Caco-2 (cell line): ENCODE data around the gene GSTA1. TPM values are rescaled to one million over a fixed set of nuclear protein-coding genes. Genes with fewer than 3 reads are reported as not detected.
"Not testable (repeated sequence)": the region's sequence is repeated elsewhere in the genome, so short reads cannot be mapped to it uniquely, and the experiment has no call there.

Source experiments
- BruUV-seq: library from RNA; stranded (reverse); fragments of 400-500 nt; replicated peaks from 2 replicates; lab custom pipeline; 2021; lab: Mats Ljungman, UMichigan
- CTCF ChIA-PET: fragments of 300-600 bp; sonication (Branson Sonifier 250); formaldehyde crosslinking; loops from one replicate; lab custom pipeline; 2022; ENCODE audit warnings: antibody characterized with exemption; lab: Charles Lee
- POLR2A ChIA-PET: fragments of 300-600 bp; sonication (Branson Sonifier 250); formaldehyde crosslinking; loops from one replicate; lab custom pipeline; 2022; ENCODE audit warnings: antibody characterized with exemption; lab: Charles Lee
- DNase-seq, 2 experiments: peaks; one replicate each; pipeline versions ENCODE4 v3.0.0 to v3.0.0-alpha.2; 2020 to 2022
- H3K27me3 ChIP-seq: replicated peaks from 2 replicates; pipeline ENCODE4 v1.6.0; 2011; ENCODE audit warnings: low read length; ENCODE audit not compliant: control insufficient read depth, insufficient read depth
- H3K36me3 ChIP-seq: 2 replicates; pipeline ENCODE4 v1.5.1; 2011; ENCODE audit warnings: low read length; ENCODE audit not compliant: control insufficient read depth, insufficient read depth
- H3K4me1 ChIP-seq: fragments of 250-450 bp; sonication (Bioruptor Pico); 2 replicates; pipeline ENCODE4 v1.5.1; 2020; ENCODE audit warnings: mild to moderate bottlenecking
- H3K4me3 ChIP-seq: 2 replicates; pipeline ENCODE4 v1.5.1; 2011; ENCODE audit warnings: low read depth, mild to moderate bottlenecking, control low read depth, low read length
- H3K9me3 ChIP-seq: fragments of 250-450 bp; sonication (Bioruptor Pico); 2 replicates; pipeline ENCODE4 v1.5.1; 2020; ENCODE audit warnings: mild to moderate bottlenecking, moderate library complexity
- H3K27ac Mint-ChIP-seq: one replicate; pipeline ENCODE4 v1.8.0; 2022; ENCODE audit warnings: mixed read lengths; ENCODE audit not compliant: unreplicated experiment
- H3K27me3 Mint-ChIP-seq: one replicate; pipeline ENCODE4 v1.8.0; 2022; ENCODE audit warnings: mixed read lengths; ENCODE audit not compliant: insufficient read depth, unreplicated experiment
- H3K36me3 Mint-ChIP-seq: one replicate; pipeline ENCODE4 v1.8.0; 2022; ENCODE audit warnings: mild to moderate bottlenecking, mixed read lengths; ENCODE audit not compliant: insufficient read depth, unreplicated experiment
- H3K4me1 Mint-ChIP-seq: one replicate; pipeline ENCODE4 v1.8.0; 2022; ENCODE audit warnings: low read depth, mixed read lengths; ENCODE audit not compliant: unreplicated experiment
- H3K4me3 Mint-ChIP-seq: one replicate; pipeline ENCODE4 v1.8.0; 2022; ENCODE audit warnings: mild to moderate bottlenecking, moderate library complexity, mixed read lengths; ENCODE audit not compliant: unreplicated experiment
- H3K9me3 Mint-ChIP-seq: one replicate; pipeline ENCODE4 v1.8.0; 2022; ENCODE audit warnings: mixed read lengths; ENCODE audit not compliant: unreplicated experiment
- intact Hi-C: fragments of 100-400 bp; cut with micrococcal nuclease; formaldehyde crosslinking; loops from one replicate; pipeline ENCODE4 v1.10.0; 2022; ENCODE audit not compliant: unreplicated experiment
- total RNA-seq: library from RNA; stranded (reverse); gene quantifications from 2 replicates; pipeline ENCODE4 v1.2.3, GENCODE V29; 2022
- TF ChIP-seq, protein P1 (sequence below), 2 experiments: fragments of 200-600 bp in 1 of 2; IDR thresholded peaks; 1 replicate in 1 of 2; 2 replicates in 1 of 2; pipeline versions ENCODE4 v1.5.1 to v1.8.0; 2011 to 2022; ENCODE audit warnings: antibody characterized with exemption in 1 of 2, control low read depth in 1 of 2, inconsistent platforms in 1 of 2, low read depth in 1 of 2, low read length in 1 of 2, mild to moderate bottlenecking in 1 of 2, moderate library complexity in 1 of 2; ENCODE audit not compliant: insufficient read depth in 1 of 2, severe bottlenecking in 1 of 2, unreplicated experiment in 1 of 2

GSTA1 gene
- total RNA-seq, 1 experiment from 2014 or later: 11.2 TPM

DNA sequence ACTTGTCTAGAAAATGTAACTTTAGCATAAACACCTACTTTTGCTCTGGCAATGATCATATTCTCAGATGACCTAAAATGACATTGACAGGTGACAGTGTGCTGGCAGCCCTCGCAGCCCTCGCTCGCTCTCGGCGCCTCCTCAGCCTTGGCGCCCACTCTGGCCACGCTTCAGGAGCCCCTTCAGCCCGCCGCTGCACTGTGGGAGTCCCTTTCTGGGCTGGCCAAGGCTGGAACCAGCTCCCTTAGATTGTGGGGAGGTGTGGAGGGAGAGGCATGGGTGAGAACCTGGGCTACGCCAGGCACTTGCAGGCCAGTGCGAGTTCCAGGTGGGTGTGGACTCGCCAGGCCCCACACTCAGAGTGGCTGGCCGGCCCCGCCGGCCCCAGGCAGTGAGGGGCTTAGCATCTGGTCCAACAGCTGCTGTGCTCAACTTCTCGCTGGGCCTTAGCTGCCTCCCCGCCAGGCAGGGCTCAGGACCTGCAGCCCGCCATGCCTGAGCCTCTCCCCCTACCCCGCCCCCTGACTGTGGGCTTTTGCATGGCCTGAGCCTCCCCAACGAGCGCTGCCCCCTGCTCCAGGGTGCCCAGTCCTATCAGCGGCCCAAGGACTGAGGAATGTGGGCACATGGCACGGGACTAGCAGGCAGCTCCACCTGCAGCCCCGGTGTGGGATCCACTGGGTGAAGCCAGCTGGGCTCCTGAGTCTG is 17.2 kb downstream of the GSTA1 start:
- H3K4me3 ChIP-seq: no peak overlapping the region
- intact Hi-C loops: no loop called here

DNA sequence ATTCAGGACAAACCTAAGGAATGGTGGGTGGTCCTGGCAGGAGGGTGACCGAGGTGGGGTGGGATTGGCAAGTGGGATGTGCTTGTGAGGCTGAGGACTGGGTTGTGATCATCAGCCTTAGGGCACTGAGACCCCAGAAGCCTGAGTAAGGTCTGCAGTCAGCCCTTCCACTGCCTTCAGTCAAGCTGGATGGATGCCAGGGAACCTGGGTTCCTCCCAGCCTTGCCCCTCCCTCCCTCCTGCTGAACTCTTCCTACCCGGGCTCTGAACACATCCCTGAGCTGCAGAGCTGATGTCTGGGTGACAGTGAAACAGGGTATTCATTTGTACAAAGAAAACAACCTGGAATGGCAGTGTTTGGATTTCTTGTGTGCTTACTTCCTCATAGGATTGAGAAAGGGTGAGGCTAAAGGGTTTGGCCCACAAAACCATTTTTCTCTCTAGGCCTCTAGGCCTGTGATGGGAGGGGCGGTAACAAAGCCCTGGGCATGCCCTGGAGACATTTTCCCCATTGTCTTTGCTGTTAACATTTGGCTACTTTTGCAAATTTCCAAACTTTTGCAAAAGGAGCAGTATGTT is 20.8 kb downstream of the GSTA1 start:
- H3K4me1 ChIP-seq, H3K27ac Mint-ChIP-seq, H3K27me3 ChIP-seq, H3K4me3 ChIP-seq, H3K4me1 Mint-ChIP-seq, BruUV-seq, H3K4me3 Mint-ChIP-seq, H3K36me3 Mint-ChIP-seq, H3K9me3 ChIP-seq, intact Hi-C loops, CTCF ChIA-PET, H3K27me3 Mint-ChIP-seq, DNase-seq, POLR2A ChIA-PET, H3K36me3 ChIP-seq, H3K9me3 Mint-ChIP-seq: not testable (repeated sequence)

More for the DNA sequence above, 17.2 kb downstream of the GSTA1 start:
- ChIA-PET POLR2A (no interaction called here), CTCF (no interaction called here)
- Histone ChIP-seq H3K4me1 (peaks cover 13% of the 10 kb centered on the region), H3K9me3 (no peaks in the 10 kb centered on the region), H3K27me3 (no peaks in the 10 kb centered on the region), H3K36me3 (no peaks in the 10 kb centered on the region)
- Mint-ChIP-seq H3K4me3 (no peak overlapping the region), H3K9me3 (no peaks in the 10 kb centered on the region), H3K4me1 (peaks cover 25% of the 10 kb centered on the region), H3K27ac (no peak overlapping the region), H3K36me3 (no peaks in the 10 kb centered on the region), H3K27me3 (no peaks in the 10 kb centered on the region)
- BruUV-seq: no TSS peak
- DNase-seq: no peak
- TF ChIP-seq, protein P1, sequence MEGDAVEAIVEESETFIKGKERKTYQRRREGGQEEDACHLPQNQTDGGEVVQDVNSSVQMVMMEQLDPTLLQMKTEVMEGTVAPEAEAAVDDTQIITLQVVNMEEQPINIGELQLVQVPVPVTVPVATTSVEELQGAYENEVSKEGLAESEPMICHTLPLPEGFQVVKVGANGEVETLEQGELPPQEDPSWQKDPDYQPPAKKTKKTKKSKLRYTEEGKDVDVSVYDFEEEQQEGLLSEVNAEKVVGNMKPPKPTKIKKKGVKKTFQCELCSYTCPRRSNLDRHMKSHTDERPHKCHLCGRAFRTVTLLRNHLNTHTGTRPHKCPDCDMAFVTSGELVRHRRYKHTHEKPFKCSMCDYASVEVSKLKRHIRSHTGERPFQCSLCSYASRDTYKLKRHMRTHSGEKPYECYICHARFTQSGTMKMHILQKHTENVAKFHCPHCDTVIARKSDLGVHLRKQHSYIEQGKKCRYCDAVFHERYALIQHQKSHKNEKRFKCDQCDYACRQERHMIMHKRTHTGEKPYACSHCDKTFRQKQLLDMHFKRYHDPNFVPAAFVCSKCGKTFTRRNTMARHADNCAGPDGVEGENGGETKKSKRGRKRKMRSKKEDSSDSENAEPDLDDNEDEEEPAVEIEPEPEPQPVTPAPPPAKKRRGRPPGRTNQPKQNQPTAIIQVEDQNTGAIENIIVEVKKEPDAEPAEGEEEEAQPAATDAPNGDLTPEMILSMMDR (IDR thresholded peaks at IDR 0.05; ENCODE audit: insufficient read depth in 1 of 2, low read depth in 1 of 2, low read length in 1 of 2, severe bottlenecking in 1 of 2, unreplicated experiment in 1 of 2): no peak

DNA sequence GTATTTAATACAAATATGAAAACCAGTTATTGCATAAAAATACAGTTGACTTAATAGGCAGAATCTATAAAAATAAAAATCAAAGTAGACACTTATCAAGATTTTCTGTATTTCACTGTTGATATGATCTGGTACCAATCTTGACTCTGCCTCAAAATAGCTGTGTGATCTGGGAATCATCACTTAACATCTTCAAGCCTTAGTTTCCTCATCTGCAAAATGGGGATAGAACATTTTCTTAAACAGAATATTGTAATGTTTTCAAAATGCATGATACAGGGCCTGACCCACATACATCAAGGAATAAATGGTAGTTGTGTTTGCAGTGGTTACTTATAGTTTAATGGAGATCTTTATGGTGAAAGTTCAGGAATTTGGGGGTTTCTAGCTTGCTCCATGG is 21.4 kb downstream of the GSTA1 start:
- H3K36me3 Mint-ChIP-seq, H3K4me3 ChIP-seq, BruUV-seq, H3K4me1 ChIP-seq, H3K27me3 Mint-ChIP-seq, DNase-seq, H3K27me3 ChIP-seq, H3K36me3 ChIP-seq, intact Hi-C loops, H3K4me3 Mint-ChIP-seq, H3K9me3 Mint-ChIP-seq, H3K4me1 Mint-ChIP-seq, H3K27ac Mint-ChIP-seq, CTCF ChIA-PET, POLR2A ChIA-PET, H3K9me3 ChIP-seq: not testable (repeated sequence)

DNA sequence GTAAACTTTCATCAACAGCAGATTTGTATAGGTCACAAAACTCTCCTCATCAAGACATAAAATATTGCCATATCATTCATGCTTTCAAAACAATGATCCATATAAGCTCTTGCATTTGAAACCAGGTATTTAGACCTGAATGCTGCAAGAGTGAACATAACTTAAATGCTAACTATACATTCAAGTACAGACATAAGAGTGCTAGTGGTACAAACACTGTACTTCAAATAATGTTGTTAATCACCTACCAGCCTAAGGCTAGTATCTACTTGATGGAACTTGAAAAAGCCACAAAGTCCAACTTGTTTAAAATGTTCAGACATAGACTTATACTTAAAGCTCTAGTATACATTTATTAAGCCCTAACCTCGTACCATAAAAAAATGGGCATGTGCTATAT is 24.4 kb downstream of the GSTA1 start:
- TF ChIP-seq, protein P1 (IDR thresholded peaks at IDR 0.05; ENCODE audit: insufficient read depth in 1 of 2, low read depth in 1 of 2, low read length in 1 of 2, severe bottlenecking in 1 of 2, unreplicated experiment in 1 of 2): no peak
- Mint-ChIP-seq H3K4me3 (no peak overlapping the region), H3K27ac (no peak overlapping the region), H3K27me3 (no peaks in the 10 kb centered on the region), H3K36me3 (no peaks in the 10 kb centered on the region), H3K4me1 (no peaks in the 10 kb centered on the region), H3K9me3 (peaks cover 10% of the 10 kb centered on the region)
- H3K36me3 ChIP-seq: no peaks in the 10 kb centered on the region
- H3K4me1 ChIP-seq: no peaks in the 10 kb centered on the region
- no peaks in the 10 kb centered on the region for H3K9me3 ChIP-seq
- DNase-seq: no peak
- intact Hi-C loops: no loop called here
- no peak overlapping the region for H3K4me3 ChIP-seq
- ChIA-PET CTCF (no interaction called here), POLR2A (no interaction called here)
- no peaks in the 10 kb centered on the region for H3K27me3 ChIP-seq
- no TSS peak for BruUV-seq

DNA sequence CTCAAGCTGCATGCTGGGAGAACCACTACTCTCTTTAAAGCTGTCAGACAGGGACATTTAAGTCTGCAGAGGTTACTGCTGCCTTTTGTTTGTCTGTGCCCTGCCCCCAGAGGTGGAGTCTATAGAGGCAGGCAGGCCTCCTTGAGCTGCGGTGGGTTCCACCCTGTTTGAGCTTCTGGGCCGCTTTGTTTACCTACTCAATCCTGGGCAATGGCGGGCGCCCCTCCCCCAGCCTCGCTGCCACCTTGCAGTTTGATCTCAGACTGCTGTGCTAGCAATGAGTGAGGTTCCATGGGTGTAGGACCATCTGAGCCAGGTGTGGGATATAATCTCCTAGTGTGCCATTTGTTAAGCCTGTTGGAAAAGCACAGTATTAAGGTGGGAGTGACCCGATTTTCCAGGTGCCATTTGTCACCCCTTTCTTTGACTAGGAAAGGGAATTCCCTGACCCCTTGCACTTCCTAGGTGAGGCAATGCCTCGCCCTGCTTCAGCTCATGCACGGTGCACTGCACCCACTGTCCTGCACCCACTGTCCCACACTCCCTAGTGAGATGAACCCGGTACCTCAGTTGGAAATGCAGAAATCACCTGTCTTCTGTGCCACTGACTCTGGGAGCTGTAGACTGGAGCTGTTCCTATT is 26.8 kb downstream of the GSTA1 start:
- H3K27me3 ChIP-seq, H3K9me3 ChIP-seq, CTCF ChIA-PET, H3K36me3 ChIP-seq, intact Hi-C loops, H3K4me1 ChIP-seq, H3K4me3 ChIP-seq, H3K27ac Mint-ChIP-seq, H3K36me3 Mint-ChIP-seq, H3K4me1 Mint-ChIP-seq, H3K9me3 Mint-ChIP-seq, DNase-seq, POLR2A ChIA-PET, H3K4me3 Mint-ChIP-seq, BruUV-seq, H3K27me3 Mint-ChIP-seq: not testable (repeated sequence)
